ENCODE data around the gene KCP.

KCP gene

GRCh38 chr7:128877756-128878120 is 32.8 kb downstream of the KCP start:
- Histone ChIP-seq H3K27ac (ENCODE audit: poor library complexity, severe bottlenecking) (no peak overlapping the region), H3K4me1 (ENCODE audit: insufficient read depth, poor library complexity, severe bottlenecking) (peaks cover 7% of the 10 kb centered on the region), H3K4me3 (ENCODE audit: severe bottlenecking) (no peak overlapping the region), H3K27me3 (ENCODE audit: insufficient read depth, poor library complexity, severe bottlenecking) (no peaks in the 10 kb centered on the region), H3K36me3 (ENCODE audit: low read depth) (no peaks in the 10 kb centered on the region), H3K9me3 (ENCODE audit: severe bottlenecking) (no peaks in the 10 kb centered on the region)
- no peak for TF ChIP-seq CTCF (IDR thresholded peaks at IDR 0.05; ENCODE audit: poor library complexity, severe bottlenecking)
- ATAC-seq (ENCODE audit: low read depth) (no peak), DNase-seq (ENCODE audit: low spot score) (no peak)

- DNase-seq (ENCODE audit: low spot score) (peak; percentile 58), ATAC-seq (ENCODE audit: low read depth) (no peak)
- TF ChIP-seq CTCF (IDR thresholded peaks at IDR 0.05; ENCODE audit: poor library complexity, severe bottlenecking): no peak
- Histone ChIP-seq H3K27me3 (ENCODE audit: insufficient read depth, poor library complexity, severe bottlenecking) (no peaks in the 10 kb centered on the region), H3K27ac (ENCODE audit: poor library complexity, severe bottlenecking) (no peak overlapping the region), H3K36me3 (ENCODE audit: low read depth) (no peaks in the 10 kb centered on the region), H3K4me3 (ENCODE audit: severe bottlenecking) (no peak overlapping the region), H3K4me1 (ENCODE audit: insufficient read depth, poor library complexity, severe bottlenecking) (peaks cover 12% of the 10 kb centered on the region), H3K9me3 (ENCODE audit: severe bottlenecking) (no peaks in the 10 kb centered on the region)
These were observed 33.3 kb downstream of the KCP start for GRCh38 chr7:128876978-128877755.

GRCh38 chr7:128876586-128876977 is 33.9 kb downstream of the KCP start:
- no peak for ATAC-seq (ENCODE audit: low read depth)

GRCh38 chr7:128876127-128876526 is 34.4 kb downstream of the KCP start:
- ATAC-seq (ENCODE audit: low read depth): no peak
- no peak for DNase-seq (ENCODE audit: low spot score)
- H3K27ac ChIP-seq (ENCODE audit: poor library complexity, severe bottlenecking): no peak overlapping the region
- TF ChIP-seq CTCF (IDR thresholded peaks at IDR 0.05; ENCODE audit: poor library complexity, severe bottlenecking): no peak
- no peaks in the 10 kb centered on the region for H3K9me3 ChIP-seq (ENCODE audit: severe bottlenecking)
- H3K4me1 ChIP-seq (ENCODE audit: insufficient read depth, poor library complexity, severe bottlenecking): peaks cover 22% of the 10 kb centered on the region
- H3K27me3 ChIP-seq (ENCODE audit: insufficient read depth, poor library complexity, severe bottlenecking): no peaks in the 10 kb centered on the region
- no peaks in the 10 kb centered on the region for H3K36me3 ChIP-seq (ENCODE audit: low read depth)
- H3K4me3 ChIP-seq (ENCODE audit: severe bottlenecking): no peak overlapping the region

More at GRCh38 chr7:128876586-128876977, 33.9 kb downstream of the KCP start:
- no peaks in the 10 kb centered on the region for H3K9me3 ChIP-seq (ENCODE audit: severe bottlenecking)
- H3K27me3 ChIP-seq (ENCODE audit: insufficient read depth, poor library complexity, severe bottlenecking): no peaks in the 10 kb centered on the region
- no peaks in the 10 kb centered on the region for H3K36me3 ChIP-seq (ENCODE audit: low read depth)
- no peak overlapping the region for H3K4me3 ChIP-seq (ENCODE audit: severe bottlenecking)
- DNase-seq (ENCODE audit: low spot score): no peak
- TF ChIP-seq CTCF (IDR thresholded peaks at IDR 0.05; ENCODE audit: poor library complexity, severe bottlenecking): no peak
- H3K27ac ChIP-seq (ENCODE audit: poor library complexity, severe bottlenecking): no peak overlapping the region
- H3K4me1 ChIP-seq (ENCODE audit: insufficient read depth, poor library complexity, severe bottlenecking): peaks cover 18% of the 10 kb centered on the region

- Histone ChIP-seq H3K9me3 (ENCODE audit: severe bottlenecking) (no peaks in the 10 kb centered on the region), H3K27ac (ENCODE audit: poor library complexity, severe bottlenecking) (no peak overlapping the region), H3K4me1 (ENCODE audit: insufficient read depth, poor library complexity, severe bottlenecking) (peaks cover 22% of the 10 kb centered on the region), H3K4me3 (ENCODE audit: severe bottlenecking) (no peak overlapping the region), H3K27me3 (ENCODE audit: insufficient read depth, poor library complexity, severe bottlenecking) (no peaks in the 10 kb centered on the region), H3K36me3 (ENCODE audit: low read depth) (no peaks in the 10 kb centered on the region)
- no peak for DNase-seq (ENCODE audit: low spot score)
- TF ChIP-seq CTCF (IDR thresholded peaks at IDR 0.05; ENCODE audit: poor library complexity, severe bottlenecking): no peak
- no peak for ATAC-seq (ENCODE audit: low read depth)
These were observed 35.0 kb downstream of the KCP start for GRCh38 chr7:128875523-128875948.
